HCT116 (cell line): ENCODE data around the gene SLCO2A1. TPM values are rescaled to one million over a fixed set of nuclear protein-coding genes. Genes with fewer than 3 reads are reported as not detected.

Experiments
- ATAC-seq: fragments of 200-7000 bp; cut with Tn5 transposase; 2 replicates; pipeline ENCODE4 v1.9.1; 2020; ENCODE audit warnings: mild to moderate bottlenecking, moderate library complexity
- BruUV-seq: library from RNA; stranded (reverse); fragments of 400-500 nt; replicated peaks from 2 replicates; lab custom pipeline; 2021; lab: Mats Ljungman, UMichigan
- CTCF ChIA-PET: fragments of 300-600 bp; sonication (Branson Sonifier 250); formaldehyde crosslinking; loops from one replicate; lab custom pipeline; 2021; ENCODE audit warnings: antibody characterized with exemption; lab: Charles Lee
- POLR2A ChIA-PET: fragments of 300-600, 350-600 bp; sonication (Branson Sonifier 250); formaldehyde crosslinking; loops from one replicate; lab custom pipeline; 2021; ENCODE audit warnings: antibody characterized with exemption; lab: Charles Lee
- RAD21 ChIA-PET, 2 experiments: fragments of 300-600 bp; sonication (Branson Sonifier 250); formaldehyde crosslinking; loops; one replicate each; lab custom pipeline; 2023; ENCODE audit warnings: low total read pairs in 2 of 2; ENCODE audit not compliant: uncharacterized antibody in 2 of 2, unreplicated experiment in 2 of 2, low non-redundant PET in 1 of 2; lab: Charles Lee
- DNase-seq: peaks from one replicate; pipeline ENCODE4 v3.0.0-alpha.2; 2010; ENCODE audit warnings: low read depth, low spot score
- H2AFZ ChIP-seq: fragments of 200-600 bp; shearing (Covaris generic), sonication (generic); 2 replicates; pipeline ENCODE4 v1.6.1; 2017; ENCODE audit warnings: low read depth, mixed run types, mixed read lengths, antibody characterized with exemption, low read length; ENCODE audit not compliant: poor library complexity, severe bottlenecking
- H3K27ac ChIP-seq: 2 replicates; pipeline ENCODE4 v1.5.1; 2012; ENCODE audit warnings: low read depth, low read length
- H3K27me3 ChIP-seq: fragments of 200-600 bp; sonication (generic); 2 replicates; pipeline ENCODE4 v1.6.1; 2016; ENCODE audit warnings: mixed run types, low read length, mixed read lengths; ENCODE audit not compliant: insufficient read depth
- H3K36me3 ChIP-seq, 2 experiments: fragments of 200-500 bp in 1 of 2; fragments of 200-600 bp in 1 of 2; sonication (Bioruptor generic) in 1 of 2; sonication (generic) in 1 of 2; 2 replicates each; pipeline versions ENCODE4 v1.5.1 to v1.6.1; 2014 to 2016; ENCODE audit warnings: low read length in 2 of 2, inconsistent platforms in 1 of 2, mixed read lengths in 1 of 2, mixed run types in 1 of 2; ENCODE audit not compliant: insufficient read depth in 2 of 2, control insufficient read depth in 1 of 2
- H3K4me1 ChIP-seq, 2 experiments: fragments of 200-600 bp in 1 of 2; sonication (generic) in 1 of 2; 2 replicates each; pipeline versions ENCODE4 v1.5.1 to v1.6.1; 2012 to 2017; ENCODE audit warnings: low read length in 2 of 2, inconsistent platforms in 1 of 2, mild to moderate bottlenecking in 1 of 2, mixed read lengths in 1 of 2, mixed run types in 1 of 2, moderate library complexity in 1 of 2; ENCODE audit not compliant: insufficient read depth in 2 of 2, control insufficient read depth in 1 of 2
- H3K4me2 ChIP-seq: fragments of 200-600 bp; sonication (generic); 2 replicates; pipeline ENCODE4 v1.6.1; 2017; ENCODE audit warnings: mixed run types, low read length, mixed read lengths
- H3K4me3 ChIP-seq, 2 experiments: fragments of 200-600 bp in 1 of 2; sonication (generic) in 1 of 2; replicated peaks in 1 of 2; 2 replicates each; pipeline ENCODE4 v1.5.1; 2011 to 2016; ENCODE audit warnings: low read length in 2 of 2, control low read depth in 1 of 2, low read depth in 1 of 2, mild to moderate bottlenecking in 1 of 2, mixed read lengths in 1 of 2, mixed run types in 1 of 2
- H3K79me2 ChIP-seq: fragments of 200-600 bp; sonication (generic); 2 replicates; pipeline ENCODE4 v1.6.1; 2017; ENCODE audit warnings: mild to moderate bottlenecking, mixed run types, low read length, moderate library complexity, mixed read lengths; ENCODE audit not compliant: insufficient read depth
- H3K9ac ChIP-seq: fragments of 200-600 bp; sonication (generic); 2 replicates; pipeline ENCODE4 v1.6.1; 2016; ENCODE audit warnings: low read length, mixed read lengths
- H3K9me2 ChIP-seq: fragments of 200-600 bp; sonication (generic), shearing (Covaris generic); 2 replicates; pipeline ENCODE4 v1.6.1; 2017; ENCODE audit warnings: mixed run types, mild to moderate bottlenecking, moderate library complexity; ENCODE audit not compliant: insufficient read depth
- H3K9me3 ChIP-seq, 2 experiments: fragments of 200-500 bp in 1 of 2; fragments of 200-600 bp in 1 of 2; sonication (Bioruptor generic) in 1 of 2; sonication (generic) in 1 of 2; 2 replicates each; pipeline ENCODE4 v1.6.1; 2014 to 2017; ENCODE audit warnings: low read length in 2 of 2, mixed read lengths in 2 of 2, inconsistent platforms in 1 of 2, low read depth in 1 of 2, mild to moderate bottlenecking in 1 of 2, mixed run types in 1 of 2, moderate library complexity in 1 of 2; ENCODE audit not compliant: control insufficient read depth in 1 of 2, insufficient read depth in 1 of 2
- H4K20me1 ChIP-seq: fragments of 200-600 bp; sonication (generic), shearing (Covaris generic); 2 replicates; pipeline ENCODE4 v1.6.1; 2017; ENCODE audit warnings: mixed run types, mild to moderate bottlenecking, moderate library complexity; ENCODE audit not compliant: insufficient read depth
- CEBPB ChIP-seq: IDR thresholded peaks from 2 replicates; pipeline ENCODE4 v1.6.1; 2012; ENCODE audit warnings: low read depth
- EGR1 ChIP-seq: IDR thresholded peaks from 2 replicates; pipeline ENCODE4 v1.6.1; 2012; ENCODE audit warnings: low read depth
- EZH2phosphoT487 ChIP-seq: fragments of 200-600 bp; IDR thresholded peaks from 2 replicates; pipeline ENCODE4 v1.6.1; 2018; ENCODE audit warnings: antibody characterized with exemption, borderline replicate concordance
- JUND ChIP-seq: IDR thresholded peaks from 2 replicates; pipeline ENCODE4 v1.6.1; 2012
- POLR2AphosphoS5 ChIP-seq: IDR thresholded peaks from 2 replicates; pipeline ENCODE4 v1.6.1; 2011; ENCODE audit warnings: mild to moderate bottlenecking, low read depth, low read length, moderate library complexity
- SIN3A ChIP-seq: IDR thresholded peaks from 2 replicates; pipeline ENCODE4 v1.6.1; 2012; ENCODE audit warnings: low read depth
- YY1 ChIP-seq: IDR thresholded peaks from 2 replicates; pipeline ENCODE4 v1.6.1; 2011; ENCODE audit warnings: low read length, low read depth, moderate library complexity, mild to moderate bottlenecking; ENCODE audit not compliant: insufficient replicate concordance; ENCODE audit errors: extremely low read depth
- ZFX ChIP-seq: fragments of 450-650 bp; IDR thresholded peaks from 2 replicates; pipeline ENCODE4 v1.6.1; 2017
- intact Hi-C: fragments of 100-400 bp; cut with micrococcal nuclease; formaldehyde crosslinking; loops from 2 replicates; pipeline ENCODE4 v1.10.0; 2022
- total RNA-seq: library from RNA; stranded (reverse); gene quantifications from one replicate; pipeline ENCODE4 v1.2.1, GENCODE V29; 2021; ENCODE audit not compliant: unreplicated experiment
- TF ChIP-seq, protein P1 (sequence below), 3 experiments: fragments of 200-600 bp in 1 of 3; sonication (generic) in 1 of 3; IDR thresholded peaks in 2 of 3; conservative IDR thresholded peaks in 1 of 3; 2 replicates each; pipeline ENCODE4 v1.5.1; 2012 to 2017; ENCODE audit warnings: low read depth in 2 of 3, low read length in 2 of 3, antibody characterized with exemption in 1 of 3, borderline replicate concordance in 1 of 3, control low read depth in 1 of 3, mild to moderate bottlenecking in 1 of 3, mixed read lengths in 1 of 3, mixed run types in 1 of 3, moderate library complexity in 1 of 3; ENCODE audit not compliant: insufficient read depth in 1 of 3

The SLCO2A1 gene
- total RNA-seq, 1 experiment from 2014 or later, result 0.52 TPM

DNA sequence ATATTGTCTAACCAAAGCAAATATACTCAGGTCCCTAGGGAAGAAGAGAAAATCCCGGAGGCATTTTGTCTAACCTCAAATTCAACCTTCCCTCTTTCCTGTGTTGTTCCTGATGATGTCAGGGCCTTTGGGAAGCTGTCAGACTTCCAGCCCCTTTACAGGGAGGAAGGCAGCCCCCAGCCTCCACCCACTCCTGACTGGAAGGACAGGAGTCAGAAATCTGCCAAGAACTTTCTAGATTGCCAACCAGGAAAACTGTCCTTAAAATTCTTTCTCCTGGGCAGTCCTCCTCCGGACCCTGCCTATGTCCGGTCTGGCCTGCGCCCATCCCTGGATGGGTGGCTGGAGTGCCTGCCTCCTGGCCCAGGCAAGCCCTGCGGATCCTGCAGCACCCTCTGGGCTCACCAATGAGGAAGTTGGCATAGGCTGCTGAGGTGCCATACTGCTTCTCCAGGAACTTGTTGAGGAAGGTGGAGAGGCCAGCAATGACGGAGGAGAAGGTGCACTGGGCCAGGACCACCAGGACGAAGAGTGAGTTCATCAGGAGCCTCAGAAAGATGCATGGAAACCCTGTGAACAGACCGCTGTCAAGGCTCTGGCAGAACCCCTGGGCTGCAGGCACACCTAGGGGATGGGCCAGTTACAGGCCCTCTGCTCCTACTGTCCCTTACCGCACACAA lies 81.5 kb downstream of the SLCO2A1 start:
- BruUV-seq, result no TSS peak
- no peaks in the 10 kb centered on the region for H3K9me2 ChIP-seq
- no peak overlapping the region for H3K9ac ChIP-seq
- CTCF ChIA-PET, result no interaction called here
- H3K27ac ChIP-seq, result no peak overlapping the region
- POLR2A ChIA-PET, result no interaction called here
- peaks cover 21 to 24% of the 10 kb centered on the region in 2 experiments for H3K4me1 ChIP-seq
- no peak for DNase-seq
- RAD21 ChIA-PET, result no interaction called here
- no peaks in the 10 kb centered on the region for H3K79me2 ChIP-seq
- ATAC-seq, result no peak
- intact Hi-C loops, result no loop called here
- no peaks in the 10 kb centered on the region for H3K36me3 ChIP-seq
- H3K27me3 ChIP-seq, result peaks cover 59% of the 10 kb centered on the region
- H3K4me3 ChIP-seq, result no peak overlapping the region
- no peak overlapping the region for H3K4me2 ChIP-seq
- H2AFZ ChIP-seq, result no peak overlapping the region
- H3K9me3 ChIP-seq, result no peaks in the 10 kb centered on the region
- H4K20me1 ChIP-seq, result no peaks in the 10 kb centered on the region
- TF ChIP-seq POLR2AphosphoS5, result no peak
- no peak for TF ChIP-seq EZH2phosphoT487
- TF ChIP-seq CEBPB, result no peak
- no peak for TF ChIP-seq SIN3A
- TF ChIP-seq JUND, result no peak
- no peak for TF ChIP-seq EGR1
- TF ChIP-seq, protein P1, sequence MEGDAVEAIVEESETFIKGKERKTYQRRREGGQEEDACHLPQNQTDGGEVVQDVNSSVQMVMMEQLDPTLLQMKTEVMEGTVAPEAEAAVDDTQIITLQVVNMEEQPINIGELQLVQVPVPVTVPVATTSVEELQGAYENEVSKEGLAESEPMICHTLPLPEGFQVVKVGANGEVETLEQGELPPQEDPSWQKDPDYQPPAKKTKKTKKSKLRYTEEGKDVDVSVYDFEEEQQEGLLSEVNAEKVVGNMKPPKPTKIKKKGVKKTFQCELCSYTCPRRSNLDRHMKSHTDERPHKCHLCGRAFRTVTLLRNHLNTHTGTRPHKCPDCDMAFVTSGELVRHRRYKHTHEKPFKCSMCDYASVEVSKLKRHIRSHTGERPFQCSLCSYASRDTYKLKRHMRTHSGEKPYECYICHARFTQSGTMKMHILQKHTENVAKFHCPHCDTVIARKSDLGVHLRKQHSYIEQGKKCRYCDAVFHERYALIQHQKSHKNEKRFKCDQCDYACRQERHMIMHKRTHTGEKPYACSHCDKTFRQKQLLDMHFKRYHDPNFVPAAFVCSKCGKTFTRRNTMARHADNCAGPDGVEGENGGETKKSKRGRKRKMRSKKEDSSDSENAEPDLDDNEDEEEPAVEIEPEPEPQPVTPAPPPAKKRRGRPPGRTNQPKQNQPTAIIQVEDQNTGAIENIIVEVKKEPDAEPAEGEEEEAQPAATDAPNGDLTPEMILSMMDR (IDR thresholded peaks at IDR 0.05 in 2 of 3, conservative IDR thresholded peaks at IDR 0.05 in 1 of 3; ENCODE audit: borderline replicate concordance in 1 of 3, insufficient read depth in 1 of 3, low read depth in 2 of 3, low read length in 2 of 3), result no peak
- no peak for TF ChIP-seq ZFX
- TF ChIP-seq YY1, result no peak
